Vein endothelial cell (primary cell): Measurements from ENCODE around the gene SRP9. TPM values are rescaled to one million over a fixed set of nuclear protein-coding genes. Genes with fewer than 3 reads are reported as not detected.

Experiments used
- small RNA-seq: library from RNA; depleted of rRNA; stranded (forward); fragments of <200 nt; gene quantifications from one replicate; pipeline ENCODE3, GENCODE V24; 2012
- total RNA-seq: library from RNA; depleted of rRNA; stranded (reverse); fragments of >200 nt; gene quantifications from 2 replicates; pipeline ENCODE4 v1.2.3, GENCODE V29; 2012

The SRP9 gene, protein sequence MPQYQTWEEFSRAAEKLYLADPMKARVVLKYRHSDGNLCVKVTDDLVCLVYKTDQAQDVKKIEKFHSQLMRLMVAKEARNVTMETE
- total RNA-seq, result 200 and 281 TPM in 2 replicates

DNA sequence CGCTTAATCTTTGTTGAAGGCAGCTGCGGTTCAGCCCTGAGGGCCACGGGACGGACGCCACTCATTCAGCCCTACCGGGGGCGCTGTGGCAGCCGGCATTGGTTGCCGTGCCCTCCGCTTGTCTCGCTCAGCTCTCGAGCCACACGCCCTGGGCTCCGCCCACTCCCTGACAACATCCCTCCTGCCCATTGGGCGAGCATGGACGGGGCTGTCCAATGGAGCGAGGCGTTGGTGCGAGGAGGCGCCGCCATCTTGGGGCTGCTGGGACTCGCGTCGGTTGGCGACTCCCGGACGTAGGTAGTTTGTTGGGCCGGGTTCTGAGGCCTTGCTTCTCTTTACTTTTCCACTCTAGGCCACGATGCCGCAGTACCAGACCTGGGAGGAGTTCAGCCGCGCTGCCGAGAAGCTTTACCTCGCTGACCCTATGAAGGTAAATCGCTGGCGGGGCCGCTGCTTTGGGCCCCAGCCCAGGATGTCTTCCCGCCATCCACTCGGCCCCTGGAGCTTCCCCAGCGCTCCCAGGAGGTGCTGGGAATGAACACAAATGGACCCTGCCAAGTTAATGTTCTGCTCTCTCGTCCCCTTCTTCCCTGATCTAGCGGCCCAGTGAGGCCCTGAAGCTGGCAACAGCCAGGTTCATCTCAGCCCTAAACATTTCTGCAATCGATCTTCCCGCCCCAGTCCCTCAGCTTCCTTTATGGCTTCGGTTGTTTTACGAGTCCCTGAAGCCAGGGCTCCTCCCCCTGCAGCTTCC is at the start of gene SRP9:
TSS of gene SRP9 (plus strand) at position 244 of the 754 bp plus-strand sequence. CDS start at position 359, 115 bp downstream.

GRCh38 chr1:225809842-225810578 is 32.4 kb downstream of the SRP9 start, which contains the start of gene EPHX1:
EPHX1 (plus strand) TSS chr1:225810124; CDS start chr1:225828730, 18,606 bp downstream.

Small RNA genes within 50 kb of the gene (small RNA-seq; reads per million reads assigned to genes)
- gene RNU6-1304P, result not detected

Other genes with a start within 250 kb of the SRP9 start
- 60.8 and 77.9 TPM in 2 replicates for gene ENAH, start 124.7 kb upstream of the SRP9 start, total RNA-seq
- 22.7 and 34.6 TPM in 2 replicates for gene EPHX1, start 32.3 kb downstream of the SRP9 start, total RNA-seq
- 16.3 and 22.6 TPM in 2 replicates for gene TMEM63A, start 104.6 kb downstream of the SRP9 start, total RNA-seq
- not detected in 2 replicates for gene LEFTY1, start 111.3 kb downstream of the SRP9 start, total RNA-seq
- 42.1 and 43.4 TPM in 2 replicates for gene PYCR2, start 146.4 kb downstream of the SRP9 start, total RNA-seq
- under 0.01 and 0.10 TPM in 2 replicates for gene LEFTY2, start 163.4 kb downstream of the SRP9 start, total RNA-seq
- 21.2 and 24.1 TPM in 2 replicates for gene SDE2, start 221.5 kb downstream of the SRP9 start, total RNA-seq